ENCODE data around the gene SLC26A1.
"Not testable (repeated sequence)": the region's sequence is repeated elsewhere in the genome, so short reads cannot be mapped to it uniquely, and the experiment has no call there.

Gene SLC26A1

GRCh38 chr4:984336-985054, 8.7 kb downstream of the SLC26A1 start:
- H3K4me3 ChIP-seq (ENCODE audit: low read depth in 1 of 2, low read length in 1 of 2) = peak overlapping the region in 1 of 2 experiments; percentile 13
- peaks cover 23 to 30% of the 10 kb centered on the region in 2 experiments for H3K4me1 ChIP-seq (ENCODE audit: control insufficient read depth in 1 of 2, insufficient read depth in 1 of 2, low read depth in 1 of 2, low read length in 1 of 2)
- peaks cover 10% of the 10 kb centered on the region for H3K27me3 ChIP-seq

GRCh38 chr4:982814-983213, 10.4 kb downstream of the SLC26A1 start:
- Histone ChIP-seq H3K36me3 (no peaks in the 10 kb centered on the region), H3K27ac (no peak overlapping the region)
- TF ChIP-seq CTCF (IDR thresholded peaks at IDR 0.05) = no peak

More at GRCh38 chr4:984336-985054, 8.7 kb downstream of the SLC26A1 start:
- Histone ChIP-seq H3K36me3 (no peaks in the 10 kb centered on the region), H3K9me3 (no peaks in the 10 kb centered on the region), H3K27ac (no peak overlapping the region)
- TF ChIP-seq CTCF (IDR thresholded peaks at IDR 0.05) = no peak

GRCh38 chr4:982291-982690, 10.9 kb downstream of the SLC26A1 start:
- no peak overlapping the region for H3K27ac ChIP-seq
- no peak overlapping the region for H3K4me3 ChIP-seq (ENCODE audit: low read depth in 1 of 2, low read length in 1 of 2)
- H3K36me3 ChIP-seq = no peaks in the 10 kb centered on the region
- no peaks in the 10 kb centered on the region for H3K9me3 ChIP-seq
- TF ChIP-seq CTCF (IDR thresholded peaks at IDR 0.05) = no peak
- H3K4me1 ChIP-seq (ENCODE audit: control insufficient read depth in 1 of 2, insufficient read depth in 1 of 2, low read depth in 1 of 2, low read length in 1 of 2) = peaks cover 34 to 38% of the 10 kb centered on the region in 2 experiments
- H3K27me3 ChIP-seq = peaks cover 10% of the 10 kb centered on the region

More at GRCh38 chr4:982814-983213, 10.4 kb downstream of the SLC26A1 start:
- Histone ChIP-seq H3K27me3 (peaks cover 10% of the 10 kb centered on the region), H3K9me3 (no peaks in the 10 kb centered on the region), H3K4me3 (ENCODE audit: low read depth in 1 of 2, low read length in 1 of 2) (no peak overlapping the region), H3K4me1 (ENCODE audit: control insufficient read depth in 1 of 2, insufficient read depth in 1 of 2, low read depth in 1 of 2, low read length in 1 of 2) (peaks cover 37 to 44% of the 10 kb centered on the region in 2 experiments)

DNA sequence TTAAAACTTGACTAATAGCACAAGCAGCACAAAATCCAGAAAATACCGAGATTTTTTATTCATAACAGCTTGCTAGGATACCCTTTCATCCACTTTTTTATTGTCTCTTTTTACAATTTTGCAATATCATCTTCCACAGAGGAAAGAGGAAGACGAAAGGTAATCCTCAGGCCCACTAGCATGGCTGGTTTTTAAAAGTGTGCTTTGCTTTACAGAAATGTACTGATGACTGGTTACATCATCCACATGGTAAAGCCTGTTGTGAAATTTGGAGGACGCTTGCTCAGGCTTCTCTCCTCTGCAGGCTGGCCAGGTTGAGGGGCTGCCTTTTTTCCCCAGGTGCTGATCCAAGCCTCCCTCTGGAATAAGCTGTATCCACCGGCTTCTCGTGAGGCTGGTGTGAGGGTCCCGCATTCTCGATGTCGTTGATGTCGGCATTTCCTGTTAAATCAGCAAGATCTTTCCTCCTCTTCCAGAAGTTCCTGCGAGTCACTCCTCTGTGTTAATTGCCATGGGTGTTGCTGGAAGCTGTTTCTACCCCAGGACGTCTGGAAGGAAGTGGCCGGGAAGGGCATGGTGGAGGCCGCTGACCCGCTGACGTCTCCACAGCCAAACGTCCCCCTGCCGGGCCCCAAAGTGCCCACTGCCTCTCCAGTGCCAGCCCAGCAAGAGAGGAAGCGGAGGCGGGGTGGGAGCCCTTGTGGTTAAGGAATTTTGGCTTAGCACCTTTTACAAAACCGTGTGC, 14.1 kb downstream of the SLC26A1 start:
- H3K4me1 ChIP-seq (ENCODE audit: control insufficient read depth in 1 of 2, insufficient read depth in 1 of 2, low read depth in 1 of 2, low read length in 1 of 2) = peaks cover 18 to 20% of the 10 kb centered on the region in 2 experiments
- peaks cover 5% of the 10 kb centered on the region for H3K27me3 ChIP-seq
- peak overlapping the region; percentile 70 for H3K27ac ChIP-seq
- H3K9me3 ChIP-seq = no peaks in the 10 kb centered on the region
- TF ChIP-seq CTCF (IDR thresholded peaks at IDR 0.05) = no peak
- H3K4me3 ChIP-seq (ENCODE audit: low read depth in 1 of 2, low read length in 1 of 2) = peak overlapping the region; percentile 36 to 38
- no peaks in the 10 kb centered on the region for H3K36me3 ChIP-seq

DNA sequence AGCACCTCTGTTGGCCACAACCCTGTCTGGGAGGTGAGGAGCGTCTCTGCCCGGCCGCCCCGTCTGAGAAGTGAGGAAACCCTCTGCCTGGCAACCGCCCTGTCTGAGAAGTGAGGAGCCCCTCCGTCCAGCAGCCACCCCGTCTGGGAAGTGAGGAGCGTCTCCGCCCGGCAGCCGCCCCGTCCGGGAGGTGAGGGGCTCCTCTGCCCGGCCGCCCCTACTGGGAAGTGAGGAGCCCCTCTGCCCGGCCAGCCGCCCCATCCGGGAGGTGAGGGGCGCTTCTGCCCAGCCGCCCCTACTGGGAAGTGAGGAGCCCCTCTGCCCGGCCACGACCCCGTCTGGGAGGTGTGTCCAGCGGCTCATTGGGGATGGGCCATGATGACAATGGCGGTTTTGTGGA, 17.2 kb downstream of the SLC26A1 start:
- H3K27ac ChIP-seq; H3K36me3 ChIP-seq; H3K4me3 ChIP-seq (ENCODE audit: low read depth in 1 of 2, low read length in 1 of 2); H3K9me3 ChIP-seq: not testable (repeated sequence)
- Histone ChIP-seq H3K4me1 (ENCODE audit: control insufficient read depth in 1 of 2, insufficient read depth in 1 of 2, low read depth in 1 of 2, low read length in 1 of 2) (peaks cover 26 to 38% of the 10 kb centered on the region in 2 experiments), H3K27me3 (peaks cover 30% of the 10 kb centered on the region)

DNA sequence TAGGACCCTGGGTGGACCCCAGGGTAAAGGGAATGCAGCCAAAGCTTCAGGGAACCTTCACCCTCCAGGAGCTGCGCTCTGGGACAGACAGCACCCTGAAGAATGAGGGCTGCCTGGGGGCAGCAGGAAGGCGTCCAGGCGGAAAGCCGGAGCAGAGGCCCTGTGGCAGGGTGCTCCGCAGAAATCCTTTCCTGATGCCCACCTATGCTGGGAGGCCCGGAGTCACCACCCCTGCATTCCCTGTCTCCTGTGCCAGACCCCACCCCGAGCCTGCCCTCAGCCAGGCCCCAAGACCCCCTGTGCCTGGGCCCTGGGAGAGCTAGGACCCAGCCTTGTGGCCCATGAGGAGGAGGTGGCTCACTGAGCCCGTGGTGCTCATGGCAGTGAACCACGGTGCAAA, 18.5 kb downstream of the SLC26A1 start:
- H3K4me1 ChIP-seq (ENCODE audit: control insufficient read depth in 1 of 2, insufficient read depth in 1 of 2, low read depth in 1 of 2, low read length in 1 of 2) = peaks cover 24 to 33% of the 10 kb centered on the region in 2 experiments
- H3K4me3 ChIP-seq (ENCODE audit: low read depth in 1 of 2, low read length in 1 of 2) = no peak overlapping the region
- H3K27ac ChIP-seq = no peak overlapping the region
- H3K27me3 ChIP-seq = peaks cover 42% of the 10 kb centered on the region
- no peak for TF ChIP-seq CTCF (IDR thresholded peaks at IDR 0.05)
- H3K36me3 ChIP-seq = no peaks in the 10 kb centered on the region
- H3K9me3 ChIP-seq = no peaks in the 10 kb centered on the region
